Measurements from ENCODE around the gene PIP5K1C.

GRCh38 chr19:3679581-3679980, 20.7 kb downstream of the PIP5K1C start:
- TF ChIP-seq SIN3A (IDR thresholded peaks at IDR 0.05; ENCODE audit: borderline replicate concordance, insufficient read depth, low read length) = no peak
- TF ChIP-seq REST (IDR thresholded peaks at IDR 0.05; ENCODE audit: insufficient read depth in 1 of 2, low read depth in 2 of 2, low read length in 2 of 2) = no peak
- TF ChIP-seq POLR2AphosphoS5 (IDR thresholded peaks at IDR 0.05; ENCODE audit: low read depth, low read length) = no peak
- no peak for TF ChIP-seq TAF1 (IDR thresholded peaks at IDR 0.05; ENCODE audit: borderline replicate concordance, insufficient read depth, low read length)
- no peak for TF ChIP-seq FOXP2 (optimal IDR thresholded peaks at IDR 0.05; ENCODE audit: borderline replicate concordance, extremely low read depth, extremely low read length, insufficient read depth)

Data from PFSK-1 (cell line).